Stimulated activated CD4-positive, alpha-beta T cell treated with anti-CD3 and anti-CD28 coated beads, Interleukin-2, amount 100 ng/mL, for 4 hours (primary cell): Measurements from ENCODE around the gene BMF.
A peak's percentile ranks its signal among the peaks of the same experiment; 100 is the strongest.
"Not testable (repeated sequence)": the region's sequence is repeated elsewhere in the genome, so short reads cannot be mapped to it uniquely, and the experiment has no call there.

Experiments
- DNase-seq: peaks from one replicate; pipeline ENCODE4 v3.0.0-alpha.2; 2020; ENCODE audit warnings: low read depth

Gene BMF, protein sequence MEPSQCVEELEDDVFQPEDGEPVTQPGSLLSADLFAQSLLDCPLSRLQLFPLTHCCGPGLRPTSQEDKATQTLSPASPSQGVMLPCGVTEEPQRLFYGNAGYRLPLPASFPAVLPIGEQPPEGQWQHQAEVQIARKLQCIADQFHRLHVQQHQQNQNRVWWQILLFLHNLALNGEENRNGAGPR

GRCh38 chr15:40108855-40109735 is at the start of gene BMF:
TSS of gene BMF (minus strand) at chr15:40108879. CDS start at chr15:40106086, 2,793 bp downstream.
- DNase-seq = peak; percentile 91

GRCh38 chr15:40157778-40158447 is 49.2 kb upstream of the BMF start:
- DNase-seq = no peak

DNA sequence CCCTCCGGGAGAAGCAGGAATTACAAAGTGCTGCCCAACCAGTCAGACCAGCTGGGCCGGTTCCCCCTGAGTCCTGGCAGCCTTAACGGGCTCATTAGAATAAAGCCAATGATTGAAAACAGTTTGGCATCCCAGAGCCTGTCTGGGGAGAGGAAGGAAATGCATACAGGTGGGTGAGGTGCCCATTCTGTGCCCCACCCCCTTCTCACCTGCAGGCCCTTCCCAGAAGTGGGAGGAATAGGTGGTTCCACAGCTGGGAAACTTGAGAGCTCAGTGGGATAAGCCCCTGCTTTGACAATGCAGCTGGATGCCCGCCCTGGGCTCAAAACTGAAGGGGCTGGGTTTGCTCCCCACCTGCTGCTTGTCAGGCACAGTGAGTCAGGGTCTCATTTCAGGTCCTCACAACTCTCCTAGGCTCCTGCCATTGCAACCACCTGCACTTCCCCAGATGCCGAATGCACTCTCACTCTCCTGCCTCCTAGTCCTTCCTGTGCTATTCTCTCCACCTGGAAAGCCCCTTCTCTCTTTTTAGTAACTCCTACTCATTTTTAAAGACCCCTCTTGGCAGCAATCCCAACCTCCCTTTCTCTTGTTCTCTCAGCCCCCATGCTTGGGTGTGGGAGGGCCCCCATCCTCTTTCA is 46.7 kb upstream of the BMF start:
- no peak for DNase-seq

GRCh38 chr15:40154821-40155220 is 46.1 kb upstream of the BMF start:
- not testable (repeated sequence) for DNase-seq

DNA sequence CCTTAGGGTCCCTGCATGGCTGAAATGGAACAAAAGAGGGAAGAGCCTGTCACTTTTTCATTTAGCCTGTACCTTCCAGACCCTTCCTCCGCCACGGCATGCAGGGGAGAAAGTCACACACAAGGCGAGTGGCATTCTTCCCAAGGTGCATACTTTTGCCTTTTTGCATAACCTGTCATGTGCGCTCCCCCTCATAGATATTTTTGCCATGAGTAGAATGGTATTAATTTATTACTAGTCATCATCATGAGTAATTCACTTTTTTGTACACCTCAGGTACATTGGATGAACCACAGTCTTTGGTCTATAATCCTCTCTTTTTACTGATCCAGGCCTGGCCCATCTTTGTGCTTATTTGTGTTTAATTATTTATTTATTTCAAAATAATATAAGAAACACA is 43.3 kb upstream of the BMF start:
- no peak for DNase-seq

GRCh38 chr15:40151499-40151898 is 42.8 kb upstream of the BMF start:
- DNase-seq = no peak

DNA sequence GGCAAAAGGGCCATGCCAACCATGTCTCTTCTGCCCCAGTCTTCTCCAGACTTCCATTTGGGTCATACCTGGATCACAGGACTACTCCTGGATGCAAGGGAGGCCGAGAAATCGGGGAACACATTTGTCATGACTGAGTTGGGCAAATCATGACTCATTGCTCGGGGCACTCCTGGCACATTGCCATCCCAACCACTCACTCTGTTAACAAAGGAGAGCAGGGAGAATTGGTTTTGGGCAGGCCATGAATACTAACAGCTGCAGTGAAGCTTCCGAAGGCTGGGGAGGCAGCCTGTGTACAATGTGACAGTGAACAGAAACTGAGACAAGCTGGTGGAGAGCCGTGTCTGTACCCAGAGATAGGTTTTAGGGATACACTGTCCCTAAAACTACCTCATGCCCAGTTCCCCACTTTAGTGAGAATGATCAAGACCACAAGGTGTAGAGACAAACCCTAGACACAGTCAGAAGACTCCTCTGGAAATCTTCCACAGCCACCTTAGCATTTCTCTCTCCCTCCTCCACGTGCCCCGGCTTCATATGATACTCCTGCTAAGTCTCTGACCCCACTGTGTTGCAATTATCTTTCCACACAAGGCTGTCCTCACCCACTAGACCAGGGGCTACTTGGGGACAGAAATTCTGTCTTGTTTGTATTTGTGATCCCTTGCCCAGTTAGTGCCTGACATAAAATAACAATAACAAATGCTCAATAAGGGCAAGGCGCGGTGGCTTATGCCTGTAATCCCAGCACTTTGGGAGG is 41.7 kb upstream of the BMF start:
- DNase-seq = no peak

- no peak for DNase-seq
Measured at GRCh38 chr15:40149339-40149738, 40.7 kb upstream of the BMF start.

GRCh38 chr15:40146037-40146436 is 37.4 kb upstream of the BMF start:
- no peak for DNase-seq

DNA sequence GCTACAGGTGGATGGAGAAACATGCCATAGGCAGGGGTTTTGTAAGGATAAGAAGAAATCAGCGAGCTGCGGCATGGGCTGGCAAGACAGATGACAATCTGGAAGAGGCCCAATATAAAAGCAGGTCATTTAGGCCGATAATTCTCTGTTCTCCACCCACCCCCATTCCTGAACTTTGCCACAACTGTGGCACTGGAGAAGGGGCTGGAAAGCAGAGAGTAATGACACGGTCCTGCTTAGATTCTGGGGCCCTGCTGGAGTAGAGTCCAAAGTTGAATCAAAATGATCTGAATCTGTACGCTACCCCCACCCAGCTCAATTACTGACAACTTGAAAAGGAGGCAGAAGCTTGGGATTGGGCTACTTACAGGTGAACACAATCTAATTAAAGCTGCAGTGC is 33.7 kb upstream of the BMF start:
- no peak for DNase-seq

DNA sequence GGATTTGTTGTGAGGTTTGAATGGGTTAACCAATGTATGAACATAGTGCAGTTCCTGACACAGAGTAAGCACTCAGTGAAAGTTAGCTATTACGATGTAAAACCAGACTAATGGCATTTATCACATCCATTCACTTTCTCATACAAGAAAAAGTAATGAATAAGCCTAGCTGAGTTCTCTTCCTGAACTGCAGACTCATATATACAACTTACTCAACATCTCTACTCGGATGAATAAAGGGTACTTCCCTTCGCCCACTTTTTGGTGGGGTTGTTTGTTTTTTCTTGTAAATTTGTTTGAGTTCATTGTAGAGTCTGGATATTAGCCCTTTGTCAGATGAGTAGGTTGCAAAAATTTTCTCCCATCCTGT is 29.5 kb upstream of the BMF start:
- not testable (repeated sequence) for DNase-seq

DNA sequence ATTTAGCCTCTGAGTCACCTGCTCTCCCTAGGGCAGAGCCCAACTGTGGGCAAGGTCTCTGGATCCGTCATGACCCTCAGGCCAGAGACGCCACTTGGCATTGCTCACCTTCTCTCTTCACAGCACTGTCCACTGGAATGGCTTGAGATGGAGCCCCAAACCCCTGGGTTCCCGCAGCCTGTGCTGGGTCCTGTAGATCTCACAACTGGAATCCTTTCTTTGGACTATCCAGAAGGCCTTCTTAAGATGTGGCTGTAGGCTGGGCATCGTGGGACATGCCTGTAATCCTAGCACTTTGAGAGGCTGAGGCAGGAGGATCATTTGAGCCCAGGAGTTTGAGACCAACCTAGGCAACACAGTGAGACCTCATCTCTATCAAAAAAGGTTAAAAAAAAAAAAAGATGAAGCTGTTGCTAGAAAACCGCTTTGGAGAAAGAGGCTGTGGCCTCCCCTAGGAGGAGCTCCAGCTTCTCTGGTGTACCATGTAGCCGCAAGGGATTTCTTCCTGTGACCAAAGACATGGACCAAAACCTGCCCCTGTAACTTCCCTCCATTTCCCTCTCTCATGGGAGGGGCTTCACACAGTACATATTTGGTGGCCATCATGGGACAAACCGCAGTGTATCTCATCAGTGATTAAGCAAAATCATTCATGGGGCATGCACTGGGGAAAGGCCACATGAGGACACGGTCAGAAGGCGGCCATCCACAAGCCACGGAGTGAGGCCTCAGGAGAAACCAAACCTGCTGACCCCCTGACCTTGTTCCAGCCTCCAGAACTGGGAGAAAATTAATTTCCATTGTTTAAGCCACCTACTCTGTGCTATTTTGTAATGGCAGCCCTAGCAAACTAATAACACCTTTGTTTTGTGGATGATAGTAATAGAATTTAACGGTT is 28.9 kb upstream of the BMF start:
- DNase-seq = no peak

- DNase-seq = no peak
Measured at GRCh38 chr15:40136470-40137302, 28.0 kb upstream of the BMF start.

DNA sequence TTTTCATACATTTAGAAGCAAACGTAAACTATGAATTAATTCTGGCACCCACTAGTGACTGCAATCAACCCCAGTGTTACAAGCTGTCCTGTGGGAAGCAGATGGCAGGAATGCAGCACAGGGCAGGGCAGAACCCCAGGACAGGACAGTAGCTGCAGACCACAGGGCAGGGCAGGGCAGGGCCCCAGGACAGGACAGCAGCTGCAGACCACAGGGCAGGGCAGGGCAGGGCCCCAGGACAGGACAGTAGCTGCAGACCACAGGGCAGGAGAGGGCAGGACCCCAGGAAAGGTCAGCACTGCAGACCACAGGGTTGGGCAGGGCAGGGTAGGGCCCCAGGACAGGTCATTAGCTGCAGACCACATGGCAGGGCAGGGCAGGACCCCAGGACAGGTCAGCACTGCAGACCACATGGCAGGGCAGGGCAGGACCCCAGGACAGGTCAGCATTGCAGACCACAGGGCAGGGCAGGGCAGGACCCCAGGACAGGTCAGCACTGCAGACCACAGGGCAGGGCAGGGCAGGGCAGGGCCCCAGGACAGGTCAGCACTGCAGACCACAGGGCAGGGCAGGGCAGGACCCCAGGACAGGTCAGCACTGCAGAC is 27.3 kb upstream of the BMF start:
- not testable (repeated sequence) for DNase-seq

- no peak for DNase-seq
Measured at GRCh38 chr15:40134885-40135284, 26.2 kb upstream of the BMF start.

DNA sequence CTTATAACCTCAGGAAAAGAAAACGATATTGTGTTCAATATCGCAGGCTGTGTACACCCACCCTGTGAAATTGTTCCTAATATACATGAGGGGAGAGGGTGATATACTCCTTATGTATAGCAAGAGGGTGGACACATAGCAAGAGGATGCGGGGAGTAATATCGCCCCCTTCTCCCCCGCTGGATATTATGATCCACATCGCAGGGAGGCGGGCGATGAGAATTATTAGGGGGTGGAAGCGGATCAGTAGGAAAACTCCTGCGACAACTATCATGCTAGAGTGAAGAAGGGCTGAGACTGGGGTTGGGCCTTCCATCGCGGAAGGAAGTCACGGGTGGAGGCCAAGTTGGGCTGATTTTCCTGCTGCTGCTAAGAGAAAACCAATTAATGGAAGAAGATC is 24.9 kb upstream of the BMF start:
- no peak for DNase-seq

DNA sequence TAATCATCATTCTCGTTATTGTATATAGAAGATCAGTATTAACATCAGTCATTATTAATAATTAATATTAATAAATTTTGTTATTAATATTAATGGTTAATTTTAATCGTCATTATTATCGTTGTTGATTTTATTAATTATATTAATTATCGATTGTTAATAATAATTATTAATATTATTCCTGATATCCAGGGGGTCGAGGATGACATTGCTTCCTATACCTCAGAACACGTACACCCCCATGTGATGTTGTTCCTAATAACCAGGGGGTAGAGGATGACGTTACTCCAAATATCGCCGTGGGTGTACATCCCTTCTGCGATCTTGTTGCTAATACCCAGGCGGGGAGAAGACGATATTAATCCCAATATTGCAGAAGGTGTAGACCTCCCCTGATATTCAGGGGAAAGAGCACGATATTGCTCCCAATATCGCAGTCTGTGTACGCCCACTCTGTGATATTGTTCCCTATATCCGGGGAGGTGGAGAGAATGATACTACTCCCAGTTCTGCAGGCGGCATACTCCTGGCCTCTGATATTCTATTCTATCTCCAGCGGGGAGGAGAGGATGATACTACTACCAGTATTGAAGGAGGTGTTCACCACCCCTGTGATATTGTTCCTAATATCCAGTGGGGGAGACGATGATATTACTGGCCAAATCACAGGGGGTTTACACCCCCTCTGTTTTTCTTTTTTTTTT is 22.3 kb upstream of the BMF start:
- no peak for DNase-seq

GRCh38 chr15:40130118-40130517 is 21.4 kb upstream of the BMF start:
- no peak for DNase-seq
